Smooth muscle cell of the coronary artery (primary cell): Measurements from ENCODE around the gene RPS6KL1. TPM values are rescaled to one million over a fixed set of nuclear protein-coding genes. Genes with fewer than 3 reads are reported as not detected.

ENCODE experiments used
- total RNA-seq: library from RNA; depleted of rRNA; stranded (reverse); fragments of >200 nt; gene quantifications from 2 replicates; pipeline ENCODE4 v1.2.3, GENCODE V29; 2014; ENCODE audit warnings: low replicate concordance

Gene RPS6KL1
- 0.35 and 0.45 TPM in 2 replicates for total RNA-seq

GRCh38 chr14:74922752-74923401, at the start of gene RPS6KL1:
RPS6KL1 (minus strand) TSS chr14:74923260; CDS start chr14:74921541, 1,719 bp downstream.

GRCh38 chr14:74955229-74956026, 32.4 kb upstream of the RPS6KL1 start, which contains the start of gene PGF:
PGF (minus strand) TSS chr14:74955597; CDS start chr14:74955242, 355 bp downstream.

GRCh38 chr14:74881431-74882102, 41.5 kb downstream of the RPS6KL1 start, which contains the start of gene DLST:
DLST (plus strand) TSS chr14:74881916; CDS start chr14:74881954, 38 bp downstream.

GRCh38 chr14:74875941-74876913, 46.8 kb downstream of the RPS6KL1 start, which contains the start of gene PROX2:
PROX2 (minus strand) TSS chr14:74876145; CDS start chr14:74863834, 12,311 bp downstream.

Other genes starting within 250 kb of the RPS6KL1 start
- gene AREL1, start 210.2 kb downstream of the RPS6KL1 start, total RNA-seq: 22.6 and 32.7 TPM in 2 replicates
- 26.0 and 27.0 TPM in 2 replicates for gene FCF1, start 210.1 kb downstream of the RPS6KL1 start, total RNA-seq
- gene YLPM1, start 159.9 kb downstream of the RPS6KL1 start, total RNA-seq: 15.9 and 19.5 TPM in 2 replicates
- gene PROX2, start 47.1 kb downstream of the RPS6KL1 start, total RNA-seq: not detected in 2 replicates
- 31.5 and 36.6 TPM in 2 replicates for gene DLST, start 41.3 kb downstream of the RPS6KL1 start, total RNA-seq
- 16.2 and 29.3 TPM in 2 replicates for gene PGF, start 32.3 kb upstream of the RPS6KL1 start, total RNA-seq
- gene EIF2B2, start 79.7 kb upstream of the RPS6KL1 start, total RNA-seq: 50.8 and 53.7 TPM in 2 replicates
- gene MLH3, start 128.2 kb upstream of the RPS6KL1 start, total RNA-seq: 15.0 and 24.2 TPM in 2 replicates
- 8.3 and 8.5 TPM in 2 replicates for gene ACYP1, start 140.8 kb upstream of the RPS6KL1 start, total RNA-seq
- gene ZC2HC1C, start 146.4 kb upstream of the RPS6KL1 start, total RNA-seq: 0.23 and 0.53 TPM in 2 replicates
- 56.6 and 63.5 TPM in 2 replicates for gene NEK9, start 203.8 kb upstream of the RPS6KL1 start, total RNA-seq